SK-N-SH (cell line): ENCODE results near the gene WBP2NL. TPM values are rescaled to one million over a fixed set of nuclear protein-coding genes. Genes with fewer than 3 reads are reported as not detected.

Source experiments
- CTCF ChIA-PET: fragments of 300-600, 350-600 bp; formaldehyde crosslinking; extraction: SDS; loops from one replicate; lab custom pipeline; 2021; lab: Yijun Ruan, JAX
- POLR2A ChIA-PET: fragments of 350-600 bp; sonication (Branson Sonifier 250); formaldehyde crosslinking; extraction: SDS; loops from one replicate; lab custom pipeline; 2020; ENCODE audit warnings: antibody characterized with exemption, inconsistent platforms; lab: Yijun Ruan, JAX
- DNase-seq: peaks from one replicate; pipeline ENCODE4 v3.0.0; 2012
- H2AFZ ChIP-seq: fragments of 200-600 bp; sonication (generic); 2 replicates; pipeline ENCODE4 v1.8.1; 2016; ENCODE audit warnings: antibody characterized with exemption, mild to moderate bottlenecking, low read depth
- H3F3A ChIP-seq: fragments of 200-600 bp; sonication (generic); replicated peaks from 2 replicates; pipeline ENCODE3; 2016; ENCODE audit warnings: antibody characterized with exemption, mild to moderate bottlenecking; ENCODE audit not compliant: insufficient read depth
- H3K27ac ChIP-seq, 2 experiments: fragments of 200-500 bp in 1 of 2; fragments of 200-600 bp in 1 of 2; sonication (Bioruptor generic) in 1 of 2; sonication (generic), shearing (Covaris generic) in 1 of 2; 2 replicates each; pipeline versions ENCODE4 v1.5.1 to v1.6.1; 2014 to 2016; ENCODE audit warnings: low read depth in 2 of 2, inconsistent platforms in 1 of 2, low read length in 1 of 2, mild to moderate bottlenecking in 1 of 2, mixed read lengths in 1 of 2
- H3K27me3 ChIP-seq: fragments of 200-600 bp; sonication (generic), shearing (Covaris generic); 2 replicates; pipeline ENCODE4 v1.6.1; 2016; ENCODE audit warnings: mixed run types; ENCODE audit not compliant: insufficient read depth
- H3K36me3 ChIP-seq, 2 experiments: fragments of 200-500 bp in 1 of 2; fragments of 200-600 bp in 1 of 2; sonication (Bioruptor generic) in 1 of 2; sonication (generic) in 1 of 2; replicated peaks in 1 of 2; 2 replicates each; pipeline versions ENCODE3 to v1.5.1; 2014 to 2016; ENCODE audit warnings: low read length in 1 of 2, mild to moderate bottlenecking in 1 of 2; ENCODE audit not compliant: insufficient read depth in 2 of 2, control insufficient read depth in 1 of 2
- H3K4me1 ChIP-seq, 2 experiments: fragments of 200-500 bp in 1 of 2; fragments of 200-600 bp in 1 of 2; sonication (Bioruptor generic) in 1 of 2; sonication (generic), shearing (Covaris generic) in 1 of 2; 2 replicates each; pipeline versions ENCODE4 v1.5.1 to v1.6.1; 2014 to 2016; ENCODE audit warnings: low read depth in 1 of 2, low read length in 1 of 2, mixed run types in 1 of 2; ENCODE audit not compliant: insufficient read depth in 2 of 2, control insufficient read depth in 1 of 2
- H3K4me2 ChIP-seq: fragments of 200-600 bp; sonication (generic), shearing (Covaris generic); 2 replicates; pipeline ENCODE4 v1.6.1; 2017; ENCODE audit warnings: mixed run types
- H3K4me3 ChIP-seq, 2 experiments: fragments of 200-500 bp in 1 of 2; fragments of 200-600 bp in 1 of 2; sonication (Bioruptor generic) in 1 of 2; sonication (generic), shearing (Covaris generic) in 1 of 2; 2 replicates each; pipeline versions ENCODE4 v1.5.1 to v1.8.1; 2014 to 2016; ENCODE audit warnings: low read depth in 2 of 2, inconsistent platforms in 1 of 2, low read length in 1 of 2, mild to moderate bottlenecking in 1 of 2, mixed read lengths in 1 of 2, moderate library complexity in 1 of 2
- H3K79me2 ChIP-seq: fragments of 200-600 bp; sonication (generic); 2 replicates; pipeline ENCODE4 v1.8.1; 2017; ENCODE audit warnings: mild to moderate bottlenecking; ENCODE audit not compliant: insufficient read depth
- H3K9ac ChIP-seq: fragments of 200-600 bp; sonication (generic); 2 replicates; pipeline ENCODE4 v1.6.1; 2017; ENCODE audit warnings: mixed run types
- H3K9me2 ChIP-seq: fragments of 200-600 bp; sonication (generic); 2 replicates; pipeline ENCODE4 v1.6.1; 2017; ENCODE audit warnings: mixed run types
- H3K9me3 ChIP-seq: fragments of 200-600 bp; sonication (generic); 2 replicates; pipeline ENCODE4 v1.6.1; 2017; ENCODE audit warnings: mixed run types, mild to moderate bottlenecking, moderate library complexity
- H4K20me1 ChIP-seq: fragments of 200-600 bp; sonication (generic); 2 replicates; pipeline ENCODE4 v1.6.1; 2017; ENCODE audit warnings: mild to moderate bottlenecking, mixed run types; ENCODE audit not compliant: insufficient read depth
- FOXJ3 ChIP-seq: sonication (generic); formaldehyde crosslinking; IDR thresholded peaks from 2 replicates; pipeline ENCODE4 v1.5.1; 2020; ENCODE audit warnings: mild to moderate bottlenecking, missing genetic modification reagents
- GATA2 ChIP-seq: sonication (generic); formaldehyde crosslinking; IDR thresholded peaks from 2 replicates; pipeline ENCODE4 v1.5.0; 2020; ENCODE audit warnings: mild to moderate bottlenecking, missing genetic modification reagents
- POLR2AphosphoS5 ChIP-seq: IDR thresholded peaks from 2 replicates; pipeline ENCODE4 v1.6.1; 2012; ENCODE audit warnings: low read depth, low read length
- SMC3 ChIP-seq: IDR thresholded peaks from 2 replicates; pipeline ENCODE4 v1.6.1; 2012; ENCODE audit warnings: low read depth, low read length, improper control_type of control experiment
- TCF12 ChIP-seq: IDR thresholded peaks from 2 replicates; pipeline ENCODE4 v1.4.0; 2012
- WGBS: methylation state at CpG from one replicate; pipeline ENCODE4 v1.1.6; 2017; ENCODE audit warnings: low lambda C conversion rate; 5-methylcytosine and 5-hydroxymethylcytosine counted together
- polyA plus RNA-seq, 3 experiments: library from polyadenylated mRNA; depleted of rRNA; stranded (reverse); fragments of >200 nt; gene quantifications; 2 replicates each; pipeline ENCODE4 v1.2.3, GENCODE V29; 2012
- TF ChIP-seq, protein P1 (sequence below): IDR thresholded peaks from 2 replicates; pipeline ENCODE4 v1.4.0; 2012; ENCODE audit warnings: low read depth, borderline replicate concordance
- TF ChIP-seq, protein P2 (sequence below): IDR thresholded peaks from 2 replicates; pipeline ENCODE4; 2012

WBP2NL gene
- polyA plus RNA-seq, 1 of the 3 experiments (the other 2 are of a cell fraction), result 0.07 TPM

- no peak for DNase-seq
- POLR2A ChIA-PET, result no interaction called here
- H3K27me3 ChIP-seq, result no peaks in the 10 kb centered on the region
- no peaks in the 10 kb centered on the region for H3F3A ChIP-seq
- H3K4me3 ChIP-seq, result no peak overlapping the region
- CTCF ChIA-PET, result no interaction called here
- H3K79me2 ChIP-seq, result no peaks in the 10 kb centered on the region
- 60% methylated on average over 1 of the region's 5 CpGs for WGBS
- H3K9me2 ChIP-seq, result no peaks in the 10 kb centered on the region
- TF ChIP-seq, protein P1, sequence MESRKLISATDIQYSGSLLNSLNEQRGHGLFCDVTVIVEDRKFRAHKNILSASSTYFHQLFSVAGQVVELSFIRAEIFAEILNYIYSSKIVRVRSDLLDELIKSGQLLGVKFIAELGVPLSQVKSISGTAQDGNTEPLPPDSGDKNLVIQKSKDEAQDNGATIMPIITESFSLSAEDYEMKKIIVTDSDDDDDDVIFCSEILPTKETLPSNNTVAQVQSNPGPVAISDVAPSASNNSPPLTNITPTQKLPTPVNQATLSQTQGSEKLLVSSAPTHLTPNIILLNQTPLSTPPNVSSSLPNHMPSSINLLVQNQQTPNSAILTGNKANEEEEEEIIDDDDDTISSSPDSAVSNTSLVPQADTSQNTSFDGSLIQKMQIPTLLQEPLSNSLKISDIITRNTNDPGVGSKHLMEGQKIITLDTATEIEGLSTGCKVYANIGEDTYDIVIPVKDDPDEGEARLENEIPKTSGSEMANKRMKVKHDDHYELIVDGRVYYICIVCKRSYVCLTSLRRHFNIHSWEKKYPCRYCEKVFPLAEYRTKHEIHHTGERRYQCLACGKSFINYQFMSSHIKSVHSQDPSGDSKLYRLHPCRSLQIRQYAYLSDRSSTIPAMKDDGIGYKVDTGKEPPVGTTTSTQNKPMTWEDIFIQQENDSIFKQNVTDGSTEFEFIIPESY, result no peak
- no peak for TF ChIP-seq GATA2 (CRISPR knock-in tag)
- TF ChIP-seq, protein P2, sequence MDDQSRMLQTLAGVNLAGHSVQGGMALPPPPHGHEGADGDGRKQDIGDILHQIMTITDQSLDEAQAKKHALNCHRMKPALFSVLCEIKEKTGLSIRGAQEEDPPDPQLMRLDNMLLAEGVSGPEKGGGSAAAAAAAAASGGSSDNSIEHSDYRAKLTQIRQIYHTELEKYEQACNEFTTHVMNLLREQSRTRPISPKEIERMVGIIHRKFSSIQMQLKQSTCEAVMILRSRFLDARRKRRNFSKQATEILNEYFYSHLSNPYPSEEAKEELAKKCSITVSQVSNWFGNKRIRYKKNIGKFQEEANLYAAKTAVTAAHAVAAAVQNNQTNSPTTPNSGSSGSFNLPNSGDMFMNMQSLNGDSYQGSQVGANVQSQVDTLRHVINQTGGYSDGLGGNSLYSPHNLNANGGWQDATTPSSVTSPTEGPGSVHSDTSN, result no peak
- TF ChIP-seq, all 33 proteins: peak for 0
- Histone ChIP-seq H3K9me3 (no peaks in the 10 kb centered on the region), H3K36me3 (no peaks in the 10 kb centered on the region), H2AFZ (no peak overlapping the region), H3K9ac (no peak overlapping the region), H3K27ac (no peak overlapping the region), H3K4me1 (no peaks in the 10 kb centered on the region; a peak in 1 of 4 replicates), H4K20me1 (no peaks in the 10 kb centered on the region), H3K4me2 (no peak overlapping the region)
Observed at GRCh38 chr22:41996826-41997225, 1.8 kb upstream of the WBP2NL start.

- no peak overlapping the region for H3K4me3 ChIP-seq
- H3K9ac ChIP-seq, result no peak overlapping the region
- WGBS, result 97% methylated on average over 8 of the region's 8 CpGs
- H2AFZ ChIP-seq, result no peak overlapping the region
- no peaks in the 10 kb centered on the region for H4K20me1 ChIP-seq
- POLR2A ChIA-PET, result no interaction called here
- H3K4me1 ChIP-seq, result no peaks in the 10 kb centered on the region; a peak in 1 of 4 replicates
- H3K9me3 ChIP-seq, result no peaks in the 10 kb centered on the region
- DNase-seq, result no peak
- H3K27me3 ChIP-seq, result no peaks in the 10 kb centered on the region
- no peaks in the 10 kb centered on the region for H3K36me3 ChIP-seq
- no peaks in the 10 kb centered on the region for H3F3A ChIP-seq
- no peak overlapping the region for H3K27ac ChIP-seq
- H3K79me2 ChIP-seq, result no peaks in the 10 kb centered on the region
- H3K4me2 ChIP-seq, result no peak overlapping the region
- H3K9me2 ChIP-seq, result no peaks in the 10 kb centered on the region
- CTCF ChIA-PET, result no interaction called here
- no peak for TF ChIP-seq SMC3
- no peak for TF ChIP-seq FOXJ3 (CRISPR knock-in tag)
- TF ChIP-seq POLR2AphosphoS5, result no peak
- TF ChIP-seq, protein P1, result no peak
- no peak for TF ChIP-seq TCF12
Observed at GRCh38 chr22:42000466-42000865, 1.9 kb downstream of the WBP2NL start.
